H1 (cell line): ENCODE measurements around the gene TMEM150A. TPM values are rescaled to one million over a fixed set of nuclear protein-coding genes. Genes with fewer than 3 reads are reported as not detected.

ENCODE experiments used
- polyA plus RNA-seq, 7 experiments: library from polyadenylated mRNA; depleted of rRNA in 3 of 7; stranded (reverse) in 5 of 7; unstranded in 2 of 7; fragments of >200 nt in 5 of 7; fragments of 200-250 nt in 2 of 7; gene quantifications; 1 replicate in 5 of 7; 2 replicates in 1 of 7; 4 replicates in 1 of 7; pipeline versions ENCODE4 v1.2.1 to v1.2.3, GENCODE V29; 2011 to 2013; ENCODE audit warnings: missing spikeins in 2 of 7, mixed read lengths in 2 of 7
- total RNA-seq: library from RNA; stranded (reverse); fragmentation: NEBNext Ultra II Directional; extraction: Animal tissue kit (Norgen Biotek cat#: 25700); gene quantifications from 2 replicates; pipeline ENCODE4 v1.2.1, GENCODE V29; 2021
- TF ChIP-seq, protein P1 (sequence below): IDR thresholded peaks from 2 replicates; pipeline ENCODE4 v1.6.1; 2011; ENCODE audit warnings: low read length, improper control_type of control experiment

Gene TMEM150A
- total and polyA plus RNA-seq, 2 of the 8 experiments (the other 6 are each of a cell fraction or from before 2014, with no cell fraction given) = 19.8 to 29.9 TPM

- TF ChIP-seq, protein P1, sequence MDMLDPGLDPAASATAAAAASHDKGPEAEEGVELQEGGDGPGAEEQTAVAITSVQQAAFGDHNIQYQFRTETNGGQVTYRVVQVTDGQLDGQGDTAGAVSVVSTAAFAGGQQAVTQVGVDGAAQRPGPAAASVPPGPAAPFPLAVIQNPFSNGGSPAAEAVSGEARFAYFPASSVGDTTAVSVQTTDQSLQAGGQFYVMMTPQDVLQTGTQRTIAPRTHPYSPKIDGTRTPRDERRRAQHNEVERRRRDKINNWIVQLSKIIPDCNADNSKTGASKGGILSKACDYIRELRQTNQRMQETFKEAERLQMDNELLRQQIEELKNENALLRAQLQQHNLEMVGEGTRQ = no peak
These were observed 45.4 kb downstream of the TMEM150A start (continued) for GRCh38 chr2:85557130-85557529.
